NOMO-1 (cell line): Measurements from ENCODE around the gene SDHAF1.
A peak's percentile ranks its signal among the peaks of the same experiment; 100 is the strongest.
"Not testable (repeated sequence)": the region's sequence is repeated elsewhere in the genome, so short reads cannot be mapped to it uniquely, and the experiment has no call there.

Experiments
- DNase-seq, 2 experiments: peaks; one replicate each; lab custom pipeline; 2025; ENCODE audit not compliant: unreplicated experiment in 2 of 2; lab: John Stamatoyannopoulos, UW

SDHAF1 gene, protein sequence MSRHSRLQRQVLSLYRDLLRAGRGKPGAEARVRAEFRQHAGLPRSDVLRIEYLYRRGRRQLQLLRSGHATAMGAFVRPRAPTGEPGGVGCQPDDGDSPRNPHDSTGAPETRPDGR

DNA sequence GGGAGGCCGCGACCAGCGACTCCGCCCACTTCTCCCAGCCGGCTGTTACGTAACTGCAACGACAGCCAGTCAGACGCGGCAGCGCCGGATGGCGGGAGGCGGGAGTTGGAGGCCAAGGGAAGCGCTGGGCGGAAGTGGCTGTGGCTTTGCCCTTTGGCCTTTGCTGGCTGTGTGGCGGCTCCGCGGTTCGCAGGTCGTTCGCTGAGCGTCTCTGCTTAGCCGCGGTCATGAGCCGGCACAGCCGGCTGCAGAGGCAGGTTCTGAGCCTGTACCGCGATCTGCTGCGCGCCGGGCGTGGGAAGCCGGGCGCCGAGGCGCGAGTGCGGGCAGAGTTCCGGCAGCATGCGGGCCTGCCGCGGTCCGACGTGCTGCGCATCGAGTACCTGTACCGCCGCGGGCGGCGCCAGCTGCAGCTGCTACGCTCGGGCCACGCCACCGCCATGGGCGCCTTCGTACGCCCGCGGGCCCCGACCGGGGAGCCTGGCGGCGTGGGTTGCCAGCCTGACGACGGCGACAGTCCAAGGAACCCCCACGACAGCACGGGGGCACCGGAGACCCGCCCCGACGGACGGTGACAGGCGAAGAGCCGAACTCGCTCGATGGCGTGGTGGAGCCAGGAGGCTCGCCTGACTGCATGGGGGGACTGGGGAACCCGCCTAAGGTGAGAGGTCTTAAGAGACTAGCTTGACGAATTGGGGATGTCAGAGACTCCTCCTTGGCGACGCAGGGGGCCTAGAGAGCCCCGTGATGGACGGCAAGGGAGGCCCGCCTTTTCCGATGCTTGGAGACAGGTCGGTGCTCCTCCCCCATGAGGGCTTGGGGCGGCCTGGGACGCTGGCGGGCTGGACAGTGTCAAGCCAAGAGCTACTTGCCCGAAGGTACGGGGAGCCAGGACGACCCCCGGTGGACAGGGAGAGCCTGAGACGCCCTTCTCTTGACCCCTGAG, at the start of gene SDHAF1:
SDHAF1 (plus strand) TSS at position 141 of the 946 bp plus-strand sequence; CDS start at position 228, 87 bp downstream.
- DNase-seq = peak; percentile 95 to 98

DNA sequence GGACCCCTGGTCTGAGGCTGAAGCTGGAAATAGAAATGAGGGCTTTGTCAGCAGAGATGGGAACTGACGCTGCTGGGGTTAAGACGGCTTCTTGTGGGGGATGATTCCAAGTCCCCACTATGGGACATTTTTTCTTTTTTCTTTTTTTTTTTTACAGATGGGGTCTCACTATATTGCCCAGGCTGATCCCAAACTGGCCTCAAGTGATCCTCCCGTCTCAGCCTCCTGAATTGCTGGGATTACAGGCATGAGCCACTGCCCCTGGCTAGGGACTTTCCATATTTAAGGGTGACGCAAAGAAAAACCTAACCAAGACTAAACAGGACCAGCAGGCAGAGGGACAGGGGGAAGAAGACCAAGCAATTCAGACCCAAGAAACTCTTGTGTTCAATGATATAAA, 48.8 kb upstream of the SDHAF1 start:
- DNase-seq = no peak

DNA sequence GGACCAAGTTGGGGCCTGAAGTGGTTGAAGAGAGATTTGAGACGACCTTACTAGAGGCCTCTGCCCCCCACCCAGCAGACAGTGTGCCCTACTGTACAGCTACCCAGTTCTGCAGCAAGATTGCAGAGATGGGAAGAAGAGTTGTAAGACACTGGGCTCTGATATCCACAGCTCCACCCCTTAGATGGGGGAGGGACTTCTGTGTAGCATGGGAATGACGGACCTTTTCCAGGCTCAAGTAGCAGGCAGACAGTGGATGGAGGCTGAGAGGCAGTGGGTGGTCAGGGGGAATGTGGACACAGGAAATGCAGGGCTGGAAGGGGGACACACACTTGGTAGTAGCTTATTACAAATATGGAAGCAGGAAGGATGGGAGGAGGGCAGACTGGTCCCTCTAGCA, 45.9 kb upstream of the SDHAF1 start:
- no peak for DNase-seq

DNA sequence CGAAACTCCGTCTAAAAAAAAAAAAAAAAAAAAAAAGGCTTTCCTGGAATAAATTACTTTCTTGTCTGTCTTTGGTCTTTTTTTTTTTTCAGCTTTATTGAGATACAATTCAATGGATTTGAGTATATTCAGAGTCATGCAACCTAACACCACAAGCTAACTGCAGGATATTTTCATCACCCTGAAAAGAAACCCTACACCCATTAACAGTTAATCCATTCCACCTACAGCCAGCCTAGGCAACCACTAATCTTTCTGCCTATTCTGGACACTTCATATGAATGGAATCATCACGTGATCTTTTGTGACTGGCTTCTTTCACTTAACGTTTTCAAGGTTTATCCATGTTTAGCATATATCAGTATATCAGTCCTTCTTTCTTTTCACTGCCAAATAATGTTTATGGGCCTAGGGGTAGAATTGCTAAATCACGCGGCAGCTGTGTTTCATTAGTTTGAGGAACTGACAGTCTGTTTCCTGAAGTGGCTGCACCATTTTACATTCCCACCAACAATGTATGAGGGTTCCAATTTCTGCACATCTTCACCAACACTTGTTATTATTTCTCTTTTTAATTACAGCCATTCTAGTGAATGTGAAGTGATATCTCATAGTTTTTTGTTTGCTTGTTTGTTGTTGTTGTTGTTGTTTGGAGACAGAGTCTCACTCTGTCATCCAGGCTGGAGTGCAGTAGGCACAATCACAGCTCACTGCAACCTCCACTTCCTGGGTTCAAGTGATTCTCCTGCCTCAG, 38.9 kb upstream of the SDHAF1 start:
- DNase-seq = no peak

DNA sequence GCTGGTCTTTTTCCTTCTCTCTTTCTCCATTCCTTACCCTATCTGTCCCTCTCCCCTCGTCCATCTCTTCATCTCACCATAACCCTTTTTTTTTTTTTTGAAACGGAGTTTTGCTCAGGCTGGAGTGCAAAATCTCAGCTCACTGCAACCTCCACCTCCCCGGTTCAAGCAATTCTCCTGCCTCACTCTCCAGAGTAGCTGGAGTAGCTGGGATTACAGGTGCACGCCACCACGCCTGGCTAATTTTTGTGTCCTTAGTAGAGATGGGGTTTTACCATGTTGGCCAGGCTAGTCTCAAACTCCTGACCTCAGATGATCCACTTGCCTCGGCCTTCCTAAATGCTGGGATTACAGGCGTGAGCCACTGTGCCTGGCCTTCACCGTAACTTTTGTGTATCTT, 37.6 kb upstream of the SDHAF1 start:
- not testable (repeated sequence) for DNase-seq

DNA sequence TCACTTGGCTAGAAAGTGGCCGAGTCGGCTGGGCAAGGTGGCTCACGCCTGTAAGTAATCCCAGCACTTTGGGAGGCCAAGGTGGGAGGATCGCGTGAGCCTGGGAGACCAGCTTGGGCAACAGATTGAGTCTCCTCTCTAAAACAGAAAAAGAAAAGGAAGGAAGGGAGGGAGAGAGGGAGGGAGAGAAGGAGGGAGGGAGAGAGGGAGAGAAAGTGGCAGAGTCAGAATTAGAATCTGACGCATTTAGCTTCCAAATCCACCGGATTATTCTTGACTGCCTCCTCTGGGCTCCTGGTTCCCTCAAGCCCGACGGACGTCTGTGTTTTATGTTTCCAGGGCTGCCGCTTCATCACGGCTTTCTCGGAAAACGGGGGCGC, 36.3 kb upstream of the SDHAF1 start:
- no peak for DNase-seq

DNA sequence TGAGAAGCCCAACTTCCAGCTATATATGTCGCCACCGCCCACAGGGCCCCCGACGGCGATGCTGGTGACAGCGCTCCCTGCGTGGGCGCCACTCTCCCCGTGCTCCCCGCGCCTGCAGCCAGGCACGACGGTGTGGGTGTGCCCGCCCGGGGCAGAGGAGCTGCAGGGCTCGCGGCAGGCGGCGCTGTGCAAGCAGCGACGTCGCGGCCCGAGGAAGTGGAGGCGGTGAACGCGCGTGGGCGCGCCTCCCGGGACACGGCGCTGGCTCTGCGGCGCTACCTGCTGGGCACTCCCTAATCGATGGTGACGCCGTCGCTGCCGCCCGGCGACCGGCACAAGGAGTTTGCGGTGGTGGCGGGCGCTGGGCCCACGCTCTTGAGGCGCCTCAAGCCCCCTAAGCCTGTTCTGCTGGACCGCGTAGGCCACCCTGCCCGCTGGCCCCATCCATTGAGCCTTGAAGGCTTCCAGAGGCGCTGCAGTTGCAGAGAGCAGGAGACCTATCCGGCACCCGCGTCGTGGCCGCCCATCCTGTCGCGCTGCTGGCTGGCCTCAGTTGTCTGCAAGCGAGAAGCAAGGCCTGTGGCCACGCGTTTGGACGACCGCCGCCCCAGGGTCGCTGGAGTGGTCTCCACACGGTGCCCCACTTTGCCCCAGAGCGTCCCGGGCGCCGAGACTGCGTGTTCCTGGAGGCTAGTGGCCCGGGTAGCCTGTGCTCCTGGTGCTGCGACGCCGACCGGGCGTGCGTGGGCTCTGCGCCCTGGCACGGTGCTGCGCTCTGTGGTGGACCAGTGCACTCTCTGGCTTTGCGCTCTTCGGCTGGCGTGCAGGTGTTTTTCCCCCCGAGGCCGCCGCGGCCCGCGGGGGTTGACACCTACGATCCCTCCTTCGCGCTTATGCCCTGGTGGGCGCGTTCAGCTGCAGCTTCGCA, 35.7 kb upstream of the SDHAF1 start:
- no peak for DNase-seq

DNA sequence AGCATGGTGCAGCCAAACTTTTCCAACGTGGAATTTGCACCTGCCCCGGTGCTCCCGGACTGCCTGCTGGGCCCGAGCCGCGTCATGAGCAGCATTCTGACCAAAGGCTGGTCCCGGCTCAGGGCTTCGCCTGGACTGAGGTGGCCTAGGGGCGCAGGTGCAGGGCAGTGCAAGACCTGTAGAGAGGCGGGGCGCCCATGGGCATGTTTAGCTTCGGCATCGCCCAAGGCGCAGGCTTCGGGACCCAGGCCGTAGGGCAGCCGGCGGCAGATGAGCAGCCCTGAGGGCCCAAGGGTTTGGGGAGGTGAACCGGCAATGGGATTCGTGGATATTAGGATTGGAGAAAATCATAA, 35.0 kb upstream of the SDHAF1 start:
- no peak for DNase-seq

DNA sequence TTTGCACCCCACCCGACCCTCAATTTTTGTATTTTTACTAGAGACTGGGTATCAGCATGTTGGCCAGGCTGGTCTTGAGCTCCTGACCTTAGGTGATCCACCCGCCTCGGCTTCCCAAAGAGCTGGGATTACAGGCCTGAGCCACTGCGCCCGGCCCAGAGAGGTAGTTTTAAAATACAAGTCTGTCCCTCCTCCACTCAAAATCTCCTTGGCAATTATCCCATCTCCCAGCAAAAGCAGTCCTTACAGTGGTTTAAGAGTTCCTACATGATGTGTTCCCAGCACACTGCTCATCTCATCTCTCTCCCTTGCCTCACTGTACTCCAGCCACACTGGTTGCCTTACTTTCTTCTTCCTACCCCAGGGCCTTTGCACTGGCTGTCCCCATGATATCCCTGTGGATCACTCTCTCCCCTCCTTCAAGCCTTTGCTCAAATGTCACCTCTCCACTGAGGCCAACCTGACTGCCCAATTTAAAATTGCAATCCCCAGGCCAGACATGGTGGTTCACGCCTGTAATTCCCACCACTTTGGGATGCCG, 34.5 kb upstream of the SDHAF1 start:
- no peak for DNase-seq

DNA sequence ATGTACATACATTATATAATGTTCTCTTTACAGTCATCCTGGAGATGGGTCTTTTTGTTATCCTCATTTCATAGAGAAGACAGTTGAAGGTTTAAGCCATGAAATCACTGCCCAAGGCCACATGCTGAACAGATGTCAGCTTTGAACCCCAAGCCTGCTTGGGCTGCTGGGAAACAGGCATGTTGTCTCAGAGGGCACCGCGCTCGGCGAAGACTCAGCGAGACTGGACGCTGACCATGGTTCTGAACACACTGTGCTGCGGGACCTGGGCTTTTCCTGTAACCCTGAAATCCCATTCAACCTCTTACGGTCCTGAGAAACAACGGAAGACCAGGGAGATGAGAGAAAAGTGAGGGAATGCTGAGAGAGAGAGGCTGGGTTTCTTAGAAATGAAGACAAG, 31.5 kb upstream of the SDHAF1 start:
- no peak for DNase-seq

DNA sequence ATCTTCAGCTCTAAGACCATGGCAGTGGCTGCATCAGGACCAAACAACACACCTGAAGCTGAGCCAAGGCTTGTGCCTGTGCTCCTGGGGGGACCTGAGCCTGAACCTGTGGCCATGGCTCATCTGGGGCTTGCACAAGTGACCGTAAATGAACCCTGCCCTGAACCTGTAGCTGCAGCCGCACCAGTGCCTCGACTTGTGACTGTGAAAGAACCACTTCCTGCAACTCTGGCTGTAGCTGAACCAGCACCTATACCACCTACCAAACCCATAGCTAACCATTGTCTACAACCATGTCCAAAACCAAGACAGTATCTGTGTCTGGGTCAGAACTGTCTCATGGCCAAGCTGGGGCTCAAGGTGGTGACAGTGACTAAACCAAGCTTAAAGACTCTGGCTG, 28.2 kb upstream of the SDHAF1 start:
- DNase-seq = no peak

DNA sequence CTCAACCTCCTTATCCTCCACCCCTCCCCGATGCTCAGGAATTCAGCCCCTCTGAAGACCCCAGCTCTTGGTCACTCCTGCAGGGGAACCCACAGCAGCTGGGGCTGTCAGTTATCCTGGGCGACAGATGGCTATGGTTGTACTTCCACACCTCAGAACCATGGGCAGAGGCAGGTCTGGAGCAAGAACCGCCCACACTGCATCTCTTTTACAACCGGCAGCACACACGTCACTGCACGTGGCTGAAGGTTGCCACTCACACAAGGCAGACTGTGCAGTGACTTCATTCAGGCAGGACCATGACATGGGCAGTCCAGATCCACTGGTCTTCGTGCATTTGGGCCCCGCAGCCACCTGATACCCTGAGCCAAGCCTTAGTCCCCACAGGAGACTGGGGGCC, 21.5 kb upstream of the SDHAF1 start:
- no peak for DNase-seq

DNA sequence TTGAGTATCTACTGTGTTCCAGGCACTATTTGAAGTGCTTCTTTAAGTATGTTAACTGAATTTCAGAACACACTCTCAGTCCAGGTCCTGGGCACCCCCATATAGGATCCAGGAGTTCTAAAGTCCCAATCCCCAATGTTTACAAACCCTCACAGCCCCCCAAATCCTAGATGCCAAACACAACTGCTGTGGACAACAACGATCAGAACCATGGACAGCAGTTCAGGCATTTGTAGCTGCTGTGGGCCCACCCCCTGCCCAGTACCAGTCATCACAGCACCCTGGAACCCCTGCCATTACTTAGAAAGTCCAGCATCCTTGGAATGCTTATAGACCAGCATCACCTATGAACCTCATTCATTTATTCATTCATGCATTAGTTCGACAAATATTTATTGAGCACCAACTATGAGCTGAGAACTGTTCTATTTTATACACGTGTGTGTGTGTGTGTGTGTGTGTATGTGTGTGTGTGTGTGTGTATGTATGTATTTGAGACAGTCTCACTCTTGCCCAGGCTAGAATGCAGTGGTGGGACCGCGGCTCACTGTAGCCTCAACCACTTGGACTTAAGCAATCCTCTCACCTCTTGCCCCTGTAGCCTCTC, 19.3 kb upstream of the SDHAF1 start:
- DNase-seq = peak in 1 of 2 experiments; percentile 14

DNA sequence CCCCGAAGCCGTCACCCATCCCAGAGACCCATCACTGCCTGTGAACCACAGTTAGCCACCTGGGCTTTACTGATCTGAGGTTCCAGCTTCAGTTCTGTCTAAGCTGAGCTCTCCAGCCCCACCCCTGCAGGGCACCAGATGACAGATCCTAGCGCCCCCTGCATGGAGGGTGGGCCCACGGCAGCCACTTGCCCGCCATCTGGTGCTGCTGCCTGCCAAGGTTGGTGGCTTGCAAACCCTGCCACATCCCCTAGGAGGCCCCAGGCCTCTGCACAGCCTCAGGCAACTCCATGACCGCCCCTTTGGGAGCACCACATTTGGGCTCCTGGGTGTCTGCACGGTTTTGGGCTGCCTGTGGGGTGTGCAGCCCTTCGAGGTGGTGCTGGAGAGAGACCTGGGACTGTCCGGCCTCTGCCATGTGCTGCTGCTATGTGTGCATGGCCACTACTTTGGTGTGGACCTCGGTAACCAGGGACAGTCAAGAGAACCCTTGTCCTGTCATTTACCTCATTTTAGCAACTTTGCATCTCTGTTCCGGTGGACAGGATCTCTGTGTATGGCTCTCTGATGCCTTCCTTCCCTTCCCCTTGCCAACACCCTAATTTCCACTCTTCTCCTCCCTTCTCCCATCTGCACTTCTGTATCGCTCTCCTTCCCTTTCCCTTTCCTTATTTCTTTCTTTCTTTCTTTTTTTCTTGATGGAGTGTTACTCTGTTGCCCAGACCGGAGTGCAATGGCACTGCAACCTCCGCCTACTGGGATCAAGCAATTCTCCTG, 17.4 kb upstream of the SDHAF1 start:
- no peak for DNase-seq

DNA sequence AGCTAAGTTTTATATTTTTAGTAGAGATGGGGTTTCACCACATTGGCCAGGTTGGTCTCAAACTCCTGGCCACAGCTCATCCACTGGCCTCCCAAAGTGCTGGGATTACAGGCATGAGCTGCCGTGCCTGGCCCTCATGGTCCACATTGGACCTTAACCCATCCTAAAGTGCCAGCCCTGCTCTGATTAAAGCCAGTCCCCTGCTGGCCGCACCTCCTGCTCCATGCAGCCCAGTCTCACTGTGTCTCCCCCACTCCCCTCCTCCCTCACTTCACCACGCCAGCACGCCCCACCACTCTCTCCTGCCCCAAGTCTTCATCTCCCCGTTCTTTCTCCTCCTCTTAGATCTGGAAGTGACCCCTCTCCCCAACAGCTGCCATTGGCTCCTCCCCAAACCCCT, 16.7 kb upstream of the SDHAF1 start:
- DNase-seq = no peak

DNA sequence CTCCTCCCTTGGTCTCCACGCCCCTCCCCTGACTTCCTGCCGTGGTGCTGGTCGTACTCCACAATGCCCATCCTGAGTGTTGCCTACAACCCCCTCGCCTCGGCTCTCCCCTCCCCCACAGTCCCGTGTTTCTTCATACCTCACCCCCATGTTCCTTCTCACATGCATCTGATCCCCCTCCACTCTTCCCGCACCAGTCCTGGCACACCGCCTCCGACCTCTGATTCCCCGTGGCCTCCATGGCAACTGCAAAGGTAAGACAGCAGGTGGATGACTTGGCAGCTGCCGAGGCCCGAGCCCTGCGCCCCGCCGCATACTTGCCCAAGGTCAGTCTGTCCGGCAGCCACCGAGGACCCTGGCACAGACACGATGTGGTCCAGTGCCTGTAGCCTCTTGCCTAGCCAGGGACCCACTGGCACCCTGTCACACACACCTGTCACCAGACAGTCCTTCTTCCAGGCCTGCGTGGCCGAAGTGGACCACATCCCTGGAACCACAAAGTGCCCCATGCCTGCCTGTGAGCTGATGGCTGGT, 16.1 kb upstream of the SDHAF1 start:
- no peak for DNase-seq

DNA sequence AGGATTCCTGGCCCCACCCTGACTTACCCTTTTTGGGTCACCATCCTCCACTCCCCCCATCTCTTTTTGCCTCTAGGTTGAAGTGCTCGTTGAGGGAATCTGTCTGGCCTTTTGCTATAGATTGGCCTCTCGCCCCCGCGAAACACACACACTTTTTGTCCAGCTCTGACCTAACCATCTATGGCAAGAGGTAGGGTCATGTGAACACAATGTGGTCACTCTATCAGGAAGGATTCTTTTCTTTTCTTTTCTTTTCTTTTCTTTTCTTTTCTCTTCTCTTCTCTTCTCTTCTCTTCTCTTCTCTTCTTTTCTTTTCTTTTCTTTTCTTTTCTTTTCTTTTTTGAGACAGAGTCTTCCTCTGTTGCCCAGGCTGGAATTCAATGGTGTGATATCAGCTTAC, 14.0 kb upstream of the SDHAF1 start:
- DNase-seq = not testable (repeated sequence)

DNA sequence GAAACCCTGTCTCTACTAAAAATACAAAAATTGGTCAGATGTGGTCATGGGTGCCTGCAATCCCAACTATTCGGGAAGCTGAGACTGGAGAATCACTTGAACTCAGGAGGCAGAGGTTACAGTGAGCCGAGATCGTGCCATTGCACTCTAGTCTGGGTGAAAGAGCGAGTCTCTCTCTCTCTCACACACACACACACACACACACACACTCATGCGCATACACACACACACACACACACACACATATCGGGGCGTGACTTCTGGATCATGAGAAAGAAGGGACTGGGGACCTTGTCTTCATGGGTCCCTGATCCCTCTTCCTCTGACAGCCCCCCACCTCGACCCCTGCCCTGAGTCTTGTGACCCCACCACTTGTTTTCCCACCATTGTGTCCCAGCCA, 11.8 kb upstream of the SDHAF1 start:
- no peak for DNase-seq

DNA sequence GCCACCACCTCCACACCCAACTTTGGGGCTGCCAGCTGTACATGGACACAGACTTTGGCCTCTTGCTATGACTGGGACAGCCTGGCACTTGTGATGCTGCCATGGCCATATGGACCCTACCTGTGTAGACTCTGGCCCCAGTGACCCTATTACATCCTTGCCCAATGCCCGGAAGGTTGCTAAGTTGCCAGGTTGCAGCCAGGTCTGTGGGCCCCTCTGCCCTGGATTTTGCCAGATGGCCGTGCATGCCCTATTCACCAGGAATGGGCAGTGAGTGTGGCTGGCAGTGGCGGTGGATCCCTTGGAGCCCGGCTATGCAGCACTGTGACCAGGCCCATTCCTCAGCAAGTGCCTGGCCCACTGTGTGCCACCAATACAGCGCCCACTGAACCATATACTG, 8.9 kb upstream of the SDHAF1 start:
- DNase-seq = no peak
